ENCODE measurements around the gene FOXC2.

Gene FOXC2

DNA sequence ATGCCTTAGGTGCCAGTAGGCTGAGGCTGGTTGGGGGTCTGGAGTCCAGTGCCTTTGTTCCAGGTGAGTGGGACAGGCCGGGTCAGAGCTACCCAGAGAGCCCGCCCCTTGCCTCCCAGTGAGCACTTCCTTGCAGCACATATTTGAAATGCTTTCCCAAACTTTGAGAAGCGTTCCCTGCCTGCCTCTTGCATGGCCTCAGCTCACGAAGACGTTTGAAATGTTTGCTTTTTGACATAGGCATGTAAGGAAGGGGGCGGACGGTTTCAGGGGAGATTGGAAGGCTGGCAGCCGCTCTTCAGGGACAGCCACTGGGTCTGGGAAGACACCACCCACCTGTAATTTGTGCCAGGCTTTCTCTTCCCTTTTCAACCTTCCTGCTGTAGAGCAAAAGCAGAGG lies 6.6 kb downstream of the FOXC2 start:
- ChIA-PET POLR2A (no interaction called here), CTCF (interaction anchor here (0.6 kb wide), 1 partner anchor 415 kb away, joined by 3 read pairs; no protein-coding TSS in a partner anchor)
- no peak for DNase-seq (ENCODE audit: extremely low spot score)
- TF ChIP-seq CTBP1 (IDR thresholded peaks at IDR 0.05; ENCODE audit: borderline replicate concordance) (no peak), HDGF (IDR thresholded peaks at IDR 0.05; ENCODE audit: borderline replicate concordance) (no peak), PKNOX1 (IDR thresholded peaks at IDR 0.05) (no peak), TARDBP (IDR thresholded peaks at IDR 0.05) (no peak), SUZ12 (IDR thresholded peaks at IDR 0.05) (no peak), FOXK2 (IDR thresholded peaks at IDR 0.05) (no peak), ARNT (IDR thresholded peaks at IDR 0.05) (no peak), SP1 (IDR thresholded peaks at IDR 0.05) (no peak), ELF4 (IDR thresholded peaks at IDR 0.05) (no peak), L3MBTL2 (conservative IDR thresholded peaks at IDR 0.05) (no peak), LEF1 (IDR thresholded peaks at IDR 0.05; ENCODE audit: borderline replicate concordance) (no peak), NFRKB (IDR thresholded peaks at IDR 0.05) (no peak), FOXA1 (IDR thresholded peaks at IDR 0.05) (no peak), BHLHE40 (IDR thresholded peaks at IDR 0.05; ENCODE audit: borderline replicate concordance) (no peak), FOXM1 (IDR thresholded peaks at IDR 0.05; ENCODE audit: borderline replicate concordance) (no peak)

- TF ChIP-seq BHLHE40 (IDR thresholded peaks at IDR 0.05; ENCODE audit: borderline replicate concordance) (no peak), L3MBTL2 (conservative IDR thresholded peaks at IDR 0.05) (no peak), ARNT (IDR thresholded peaks at IDR 0.05) (no peak), FOXM1 (IDR thresholded peaks at IDR 0.05; ENCODE audit: borderline replicate concordance) (no peak), ELF4 (IDR thresholded peaks at IDR 0.05) (no peak), TARDBP (IDR thresholded peaks at IDR 0.05) (no peak), NFRKB (IDR thresholded peaks at IDR 0.05) (no peak), SUZ12 (IDR thresholded peaks at IDR 0.05) (no peak), FOXA1 (IDR thresholded peaks at IDR 0.05) (no peak), HDGF (IDR thresholded peaks at IDR 0.05; ENCODE audit: borderline replicate concordance) (no peak)
- DNase-seq (ENCODE audit: extremely low spot score): no peak
- CTCF ChIA-PET: interaction anchor here (0.6 kb wide), 1 partner anchor 415 kb away, joined by 3 read pairs; no protein-coding TSS in a partner anchor
- POLR2A ChIA-PET: no interaction called here
These were observed 7.2 kb downstream of the FOXC2 start for GRCh38 chr16:86573646-86574508.

DNA sequence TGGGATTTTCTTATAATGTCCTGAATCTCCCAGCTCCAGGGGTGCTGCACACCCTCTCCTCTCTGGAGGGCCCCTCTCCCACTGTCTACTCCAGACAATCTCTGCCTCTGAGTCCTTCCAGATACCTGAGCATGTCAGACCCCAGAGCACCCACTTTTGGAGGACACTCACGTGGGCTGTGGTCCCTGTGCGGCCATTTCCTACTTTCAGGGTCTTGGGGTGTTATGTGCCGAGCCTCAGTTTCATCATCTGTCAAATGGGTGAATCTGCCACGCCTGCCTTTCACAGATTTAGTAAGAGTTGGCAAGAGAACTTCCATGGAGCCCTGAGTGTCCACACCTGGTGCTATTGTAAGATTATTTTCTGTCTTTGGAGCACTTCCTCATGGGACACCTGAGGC lies 8.0 kb downstream of the FOXC2 start:
- ChIA-PET CTCF (no interaction called here), POLR2A (no interaction called here)
- TF ChIP-seq L3MBTL2 (conservative IDR thresholded peaks at IDR 0.05): no peak
- TF ChIP-seq CTBP1 (IDR thresholded peaks at IDR 0.05; ENCODE audit: borderline replicate concordance): no peak
- TF ChIP-seq ARNT (IDR thresholded peaks at IDR 0.05): no peak
- TF ChIP-seq LEF1 (IDR thresholded peaks at IDR 0.05; ENCODE audit: borderline replicate concordance): no peak
- no peak for TF ChIP-seq ELF4 (IDR thresholded peaks at IDR 0.05)
- TF ChIP-seq FOXA1 (IDR thresholded peaks at IDR 0.05): no peak
- no peak for TF ChIP-seq SUZ12 (IDR thresholded peaks at IDR 0.05)
- no peak for TF ChIP-seq BHLHE40 (IDR thresholded peaks at IDR 0.05; ENCODE audit: borderline replicate concordance)
- TF ChIP-seq PKNOX1 (IDR thresholded peaks at IDR 0.05): no peak
- TF ChIP-seq HDGF (IDR thresholded peaks at IDR 0.05; ENCODE audit: borderline replicate concordance): no peak
- no peak for TF ChIP-seq SP1 (IDR thresholded peaks at IDR 0.05)
- TF ChIP-seq ZNF384 (IDR thresholded peaks at IDR 0.05): no peak
- DNase-seq (ENCODE audit: extremely low spot score): no peak

DNA sequence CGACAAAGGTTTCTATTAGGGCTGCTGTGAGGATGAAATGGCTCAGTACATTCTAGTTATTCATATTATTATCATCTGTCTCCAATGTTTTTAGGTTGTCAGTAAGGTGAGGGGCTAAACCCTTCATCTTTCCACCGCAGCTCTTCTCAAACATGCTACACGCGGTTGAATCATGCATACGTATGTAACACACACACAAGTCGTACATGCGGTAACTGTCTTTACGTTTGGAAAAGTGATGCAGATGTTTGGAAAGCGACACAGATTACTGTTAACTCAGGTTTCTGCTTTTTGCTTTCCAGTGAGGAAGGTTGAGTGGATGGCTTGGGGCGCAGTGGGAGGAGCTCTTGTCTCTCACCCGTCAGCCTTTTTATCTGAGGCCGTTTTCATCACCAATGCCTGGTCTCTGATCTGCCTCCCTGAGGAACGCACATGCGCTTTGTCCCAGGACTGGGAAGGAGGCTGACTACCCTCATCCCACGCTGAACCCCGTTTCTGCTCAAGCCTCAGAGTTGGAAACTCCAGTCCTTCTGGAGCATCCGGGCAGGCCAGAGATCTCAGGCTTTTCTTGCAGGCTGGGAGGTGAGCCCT lies 8.6 kb downstream of the FOXC2 start:
- DNase-seq (ENCODE audit: extremely low spot score): no peak
- CTCF ChIA-PET: interaction anchor here (1.2 to 1.5 kb wide), 2 partner anchors 64 to 472 kb away, joined by 3 to 5 read pairs; no protein-coding TSS in a partner anchor
- TF ChIP-seq LEF1 (IDR thresholded peaks at IDR 0.05; ENCODE audit: borderline replicate concordance): no peak
- no peak for TF ChIP-seq FOXM1 (IDR thresholded peaks at IDR 0.05; ENCODE audit: borderline replicate concordance)
- TF ChIP-seq BHLHE40 (IDR thresholded peaks at IDR 0.05; ENCODE audit: borderline replicate concordance): no peak
- no peak for TF ChIP-seq SUZ12 (IDR thresholded peaks at IDR 0.05)
- TF ChIP-seq NFRKB (IDR thresholded peaks at IDR 0.05): no peak
- no peak for TF ChIP-seq FOXK2 (IDR thresholded peaks at IDR 0.05)
- no peak for TF ChIP-seq PKNOX1 (IDR thresholded peaks at IDR 0.05)
- TF ChIP-seq ELF4 (IDR thresholded peaks at IDR 0.05): no peak
- TF ChIP-seq FOXA1 (IDR thresholded peaks at IDR 0.05): no peak
- TF ChIP-seq L3MBTL2 (conservative IDR thresholded peaks at IDR 0.05): no peak
- no peak for TF ChIP-seq CTBP1 (IDR thresholded peaks at IDR 0.05; ENCODE audit: borderline replicate concordance)
- no peak for TF ChIP-seq SP1 (IDR thresholded peaks at IDR 0.05)
- no peak for TF ChIP-seq HDGF (IDR thresholded peaks at IDR 0.05; ENCODE audit: borderline replicate concordance)
- POLR2A ChIA-PET: interaction anchor here (1.3 kb wide), 1 partner anchor 56 kb away, joined by 3 read pairs; no protein-coding TSS in a partner anchor

DNA sequence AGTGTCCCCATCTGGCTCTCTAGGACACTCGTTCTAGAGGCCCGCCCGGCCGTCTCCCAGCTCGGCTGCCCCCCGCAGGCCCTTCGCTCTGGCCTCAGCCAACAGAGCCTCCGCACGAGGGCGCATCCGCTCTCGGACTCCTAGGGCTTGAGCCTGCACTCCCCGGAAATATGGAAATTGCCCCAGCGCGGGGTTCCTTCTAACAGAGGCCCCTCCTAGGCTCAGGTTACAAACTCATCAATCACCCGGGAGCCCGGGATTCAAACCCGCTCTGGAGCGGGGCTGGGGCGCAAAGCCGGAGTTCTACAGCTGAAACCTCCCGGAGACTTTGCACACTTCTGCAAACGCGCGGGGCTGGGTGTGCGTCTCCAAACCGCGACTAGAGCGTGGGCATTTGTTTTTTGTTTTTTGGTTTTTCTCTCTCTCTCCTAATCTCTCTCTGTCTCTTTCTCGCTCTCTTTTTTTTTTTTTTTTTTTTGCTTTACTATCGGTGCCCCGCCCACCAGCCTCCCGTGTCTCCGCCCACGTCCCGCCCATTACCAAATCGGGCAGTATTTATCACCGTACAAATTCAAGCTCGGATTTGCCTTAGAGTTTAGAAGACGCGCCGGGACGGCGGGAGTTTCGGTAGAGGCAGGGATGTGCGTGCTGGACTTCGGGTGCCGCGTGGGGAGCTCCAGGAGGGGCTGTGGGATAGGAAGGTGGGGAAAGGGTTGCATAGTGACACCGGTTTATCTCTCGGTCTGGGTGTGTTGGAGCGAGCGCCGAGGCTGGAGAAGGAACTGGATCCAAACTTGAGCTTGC lies 9.3 kb downstream of the FOXC2 start:
- CTCF ChIA-PET: interaction anchor here (0.7 to 1.5 kb wide), 6 partner anchors 11 to 501 kb away, joined by 3 to 5 read pairs (median 4); no protein-coding TSS in a partner anchor
- POLR2A ChIA-PET: interaction anchor here (0.6 to 1.3 kb wide), 7 partner anchors 9 to 327 kb away, joined by 3 to 5 read pairs (median 3); no protein-coding TSS in a partner anchor
- no peak for TF ChIP-seq SUZ12 (IDR thresholded peaks at IDR 0.05)
- peak; percentile 93 for TF ChIP-seq PKNOX1 (IDR thresholded peaks at IDR 0.05)
- no peak for TF ChIP-seq LEF1 (IDR thresholded peaks at IDR 0.05; ENCODE audit: borderline replicate concordance)
- peak; percentile 100 for TF ChIP-seq ZNF384 (IDR thresholded peaks at IDR 0.05)
- no peak for TF ChIP-seq HDGF (IDR thresholded peaks at IDR 0.05; ENCODE audit: borderline replicate concordance)
- no peak for TF ChIP-seq ARNT (IDR thresholded peaks at IDR 0.05)
- no peak for TF ChIP-seq BHLHE40 (IDR thresholded peaks at IDR 0.05; ENCODE audit: borderline replicate concordance)
- TF ChIP-seq SP1 (IDR thresholded peaks at IDR 0.05): no peak
- no peak for TF ChIP-seq FOXK2 (IDR thresholded peaks at IDR 0.05)
- TF ChIP-seq TARDBP (IDR thresholded peaks at IDR 0.05): no peak
- TF ChIP-seq L3MBTL2 (conservative IDR thresholded peaks at IDR 0.05): peak; percentile 82
- TF ChIP-seq CTBP1 (IDR thresholded peaks at IDR 0.05; ENCODE audit: borderline replicate concordance): no peak; the same call in 1 of the 2 replicates
- TF ChIP-seq FOXA1 (IDR thresholded peaks at IDR 0.05): no peak
- no peak for TF ChIP-seq NFRKB (IDR thresholded peaks at IDR 0.05)
- TF ChIP-seq FOXM1 (IDR thresholded peaks at IDR 0.05; ENCODE audit: borderline replicate concordance): no peak
- TF ChIP-seq ELF4 (IDR thresholded peaks at IDR 0.05): no peak
- peak; percentile 83 for DNase-seq (ENCODE audit: extremely low spot score)

All from HEK293T (cell line).